ENCODE measurements around the gene PALLD. TPM values are rescaled to one million over a fixed set of nuclear protein-coding genes. Genes with fewer than 3 reads are reported as not detected.

PALLD gene
- polyA plus RNA-seq, 3 donors = 6.1 to 11.8 (median 9.9) TPM

GRCh38 chr4:168642591-168642990 is 145.7 kb downstream of the PALLD start:
- H3K36me3 Mint-ChIP-seq = no peaks in the 10 kb centered on the region
- no peaks in the 10 kb centered on the region for H4K20me1 ChIP-seq (ENCODE audit: insufficient read depth, low read length)
- H3K4me3 Mint-ChIP-seq = no peak overlapping the region
- no peak overlapping the region for H3K4me2 ChIP-seq (replicated peaks; ENCODE audit: extremely low read depth, low read length, poor library complexity, severe bottlenecking)
- H2AFZ ChIP-seq (ENCODE audit: insufficient read depth, low read depth, low read length, poor library complexity, severe bottlenecking) = no peak overlapping the region
- TF ChIP-seq CTCF (IDR thresholded peaks at IDR 0.05) = no peak
- no peak overlapping the region for H3K4me3 ChIP-seq (replicated peaks in 1 of 3; ENCODE audit: low read depth in 2 of 3, low read length in 3 of 3)
- no peak overlapping the region for H3K27ac ChIP-seq (ENCODE audit: low read depth in 1 of 2, low read length in 2 of 2)
- peaks cover 1 to 6% (median 2%) of the 10 kb centered on the region in 3 donors for H3K27me3 Mint-ChIP-seq (ENCODE audit: low read depth in 3 of 3)
- H3K9me3 ChIP-seq (replicated peaks in 1 of 2; ENCODE audit: control insufficient read depth in 1 of 2, insufficient read depth in 1 of 2, low read length in 2 of 2) = no peaks in the 10 kb centered on the region
- no peaks in the 10 kb centered on the region for H3K9me3 Mint-ChIP-seq
- H3K4me1 Mint-ChIP-seq = no peaks in the 10 kb centered on the region
- H3K4me1 ChIP-seq (ENCODE audit: control insufficient read depth in 1 of 2, insufficient read depth in 2 of 2, low read length in 2 of 2) = no peaks in the 10 kb centered on the region
- no peak overlapping the region for H3K27ac Mint-ChIP-seq
- intact Hi-C loops (cut with micrococcal nuclease) = no loop called here
- 78% methylated on average over 4 of the region's 5 CpGs for WGBS (ENCODE audit: insufficient coverage)
- no peaks in the 10 kb centered on the region for H3K36me3 ChIP-seq (replicated peaks in 1 of 2; ENCODE audit: control insufficient read depth in 1 of 2, insufficient read depth in 2 of 2, low read length in 2 of 2)
- H3K27me3 ChIP-seq (ENCODE audit: control insufficient read depth in 2 of 2, insufficient read depth in 2 of 2, low read length in 2 of 2) = no peaks in the 10 kb centered on the region
- DNase-seq = no peak
- no peak overlapping the region for H3K9ac ChIP-seq (ENCODE audit: insufficient read depth, low read length, poor library complexity, severe bottlenecking)
- H3K79me2 ChIP-seq (ENCODE audit: insufficient read depth, low read length) = no peaks in the 10 kb centered on the region

- no peak for DNase-seq
- Histone ChIP-seq H3K27ac (ENCODE audit: low read depth in 1 of 2, low read length in 2 of 2) (no peak overlapping the region), H3K9ac (ENCODE audit: insufficient read depth, low read length, poor library complexity, severe bottlenecking) (no peak overlapping the region)
These were observed 146.4 kb downstream of the PALLD start for GRCh38 chr4:168643111-168643795.

More at GRCh38 chr4:168643111-168643795, 146.4 kb downstream of the PALLD start:
- H3K4me3 Mint-ChIP-seq = no peak overlapping the region
- Histone ChIP-seq H3K9me3 (replicated peaks in 1 of 2; ENCODE audit: control insufficient read depth in 1 of 2, insufficient read depth in 1 of 2, low read length in 2 of 2) (no peaks in the 10 kb centered on the region), H3K4me1 (ENCODE audit: control insufficient read depth in 1 of 2, insufficient read depth in 2 of 2, low read length in 2 of 2) (no peaks in the 10 kb centered on the region), H3K27me3 (ENCODE audit: control insufficient read depth in 2 of 2, insufficient read depth in 2 of 2, low read length in 2 of 2) (no peaks in the 10 kb centered on the region), H4K20me1 (ENCODE audit: insufficient read depth, low read length) (no peaks in the 10 kb centered on the region), H2AFZ (ENCODE audit: insufficient read depth, low read depth, low read length, poor library complexity, severe bottlenecking) (no peak overlapping the region), H3K4me3 (replicated peaks in 1 of 3; ENCODE audit: low read depth in 2 of 3, low read length in 3 of 3) (no peak overlapping the region), H3K4me2 (replicated peaks; ENCODE audit: extremely low read depth, low read length, poor library complexity, severe bottlenecking) (no peak overlapping the region), H3K36me3 (replicated peaks in 1 of 2; ENCODE audit: control insufficient read depth in 1 of 2, insufficient read depth in 2 of 2, low read length in 2 of 2) (no peaks in the 10 kb centered on the region), H3K79me2 (ENCODE audit: insufficient read depth, low read length) (no peaks in the 10 kb centered on the region)
- TF ChIP-seq CTCF (IDR thresholded peaks at IDR 0.05) = no peak
- intact Hi-C loops (cut with micrococcal nuclease) = no loop called here
- H3K27me3 Mint-ChIP-seq (ENCODE audit: low read depth in 3 of 3) = peaks cover 1 to 6% (median 2%) of the 10 kb centered on the region in 3 donors
- H3K9me3 Mint-ChIP-seq = no peaks in the 10 kb centered on the region
- no peak overlapping the region for H3K27ac Mint-ChIP-seq
- H3K4me1 Mint-ChIP-seq = no peaks in the 10 kb centered on the region
- H3K36me3 Mint-ChIP-seq = no peaks in the 10 kb centered on the region
- WGBS (ENCODE audit: insufficient coverage) = 33% methylated on average over 3 of the region's 5 CpGs

Measured in CD14-positive monocyte (primary cell).